Urinary bladder (tissue), 4 donors: ENCODE results near the gene KYAT1. TPM values are rescaled to one million over a fixed set of nuclear protein-coding genes. Genes with fewer than 3 reads are reported as not detected.
"Not testable (repeated sequence)": the region's sequence is repeated elsewhere in the genome, so short reads cannot be mapped to it uniquely, and the experiment has no call there.

Experiments
- DNase-seq: peaks from one replicate; pipeline ENCODE4 v3.0.0-alpha.2; 2015; ENCODE audit errors: extremely low spot score
- H3K27ac ChIP-seq: one replicate; pipeline ENCODE4 v1.5.1; 2013; ENCODE audit warnings: low read depth, mild to moderate bottlenecking, moderate library complexity
- H3K36me3 ChIP-seq: one replicate; pipeline ENCODE4 v1.6.1; 2013; ENCODE audit warnings: mild to moderate bottlenecking, moderate library complexity; ENCODE audit not compliant: insufficient read depth
- H3K4me1 ChIP-seq: one replicate; pipeline ENCODE4 v1.6.1; 2013; ENCODE audit warnings: mild to moderate bottlenecking, moderate library complexity; ENCODE audit not compliant: insufficient read depth
- H3K4me3 ChIP-seq: one replicate; pipeline ENCODE4 v1.5.1; 2013; ENCODE audit warnings: low read depth, low read length
- WGBS: extraction: QIAGEN DNeasy Blood & Tissue Kit; methylation state at CpG from one replicate; pipeline ENCODE4 v1.1.7; 2013; 5-methylcytosine and 5-hydroxymethylcytosine counted together
- polyA plus RNA-seq: library from polyadenylated mRNA; stranded (reverse); fragments of 200-250 nt; gene quantifications from one replicate; pipeline ENCODE4 v1.2.3, GENCODE V29; 2013
- total RNA-seq: library from RNA; depleted of rRNA; stranded (reverse); fragments of >200 nt; gene quantifications from one replicate; pipeline ENCODE4 v1.2.3, GENCODE V29; 2014
- donor health status: healthy with polysubstance abuse.
- donor health status: healthy.

KYAT1 gene
- total and polyA plus RNA-seq, 2 donors: 5.4 to 7.8 TPM

GRCh38 chr9:128854454-128854853 is 27.3 kb downstream of the KYAT1 start:
- H3K27ac ChIP-seq, DNase-seq, H3K4me3 ChIP-seq, H3K4me1 ChIP-seq, H3K36me3 ChIP-seq: not testable (repeated sequence)
- whole genome bisulfite sequencing: 87% methylated on average over 6 of the region's 6 CpGs

- WGBS: 87% methylated on average over 2 of the region's 2 CpGs
- not testable (repeated sequence) for H3K36me3 ChIP-seq, DNase-seq, H3K4me1 ChIP-seq, H3K4me3 ChIP-seq, H3K27ac ChIP-seq
Observed at GRCh38 chr9:128852646-128853045, 29.1 kb downstream of the KYAT1 start.

- DNase-seq, H3K4me3 ChIP-seq, H3K27ac ChIP-seq, H3K4me1 ChIP-seq, H3K36me3 ChIP-seq: not testable (repeated sequence)
- WGBS: 81% methylated on average over 10 of the region's 10 CpGs
Observed at GRCh38 chr9:128851779-128852600, 29.8 kb downstream of the KYAT1 start.

GRCh38 chr9:128851024-128851423 is 30.7 kb downstream of the KYAT1 start:
- DNase-seq, H3K36me3 ChIP-seq, H3K4me1 ChIP-seq, H3K4me3 ChIP-seq, H3K27ac ChIP-seq: not testable (repeated sequence)
- 93% methylated on average over 10 of the region's 10 CpGs for WGBS

- Histone ChIP-seq H3K4me1 (no peaks in the 10 kb centered on the region), H3K4me3 (no peak overlapping the region), H3K36me3 (no peaks in the 10 kb centered on the region), H3K27ac (no peak overlapping the region)
- DNase-seq: no peak
- WGBS: 100% methylated on average over 1 of the region's 1 CpG
Observed at GRCh38 chr9:128847803-128848202, 33.9 kb downstream of the KYAT1 start.

GRCh38 chr9:128846680-128847030 is 35.1 kb downstream of the KYAT1 start:
- H3K4me3 ChIP-seq: no peak overlapping the region
- no peak overlapping the region for H3K27ac ChIP-seq
- 96% methylated on average over 3 of the region's 3 CpGs for WGBS
- no peak for DNase-seq
- no peaks in the 10 kb centered on the region for H3K36me3 ChIP-seq
- no peaks in the 10 kb centered on the region for H3K4me1 ChIP-seq

- DNase-seq: no peak
- WGBS: 75% methylated on average over 13 of the region's 13 CpGs
- Histone ChIP-seq H3K4me3 (no peak overlapping the region), H3K36me3 (no peaks in the 10 kb centered on the region), H3K27ac (no peak overlapping the region), H3K4me1 (no peaks in the 10 kb centered on the region)
Observed at GRCh38 chr9:128845186-128845931, 36.4 kb downstream of the KYAT1 start.

GRCh38 chr9:128843171-128843570 is 38.6 kb downstream of the KYAT1 start:
- H3K36me3 ChIP-seq, H3K4me1 ChIP-seq, H3K4me3 ChIP-seq, DNase-seq, H3K27ac ChIP-seq: not testable (repeated sequence)
- WGBS: 96% methylated on average over 7 of the region's 7 CpGs

GRCh38 chr9:128841694-128842492 is 39.9 kb downstream of the KYAT1 start:
- H3K36me3 ChIP-seq: no peaks in the 10 kb centered on the region
- H3K4me1 ChIP-seq: no peaks in the 10 kb centered on the region
- no peak overlapping the region for H3K4me3 ChIP-seq
- no peak for DNase-seq
- WGBS: 89% methylated on average over 12 of the region's 12 CpGs
- no peak overlapping the region for H3K27ac ChIP-seq

- Histone ChIP-seq H3K4me3 (no peak overlapping the region), H3K36me3 (no peaks in the 10 kb centered on the region), H3K4me1 (no peaks in the 10 kb centered on the region), H3K27ac (no peak overlapping the region)
- DNase-seq: no peak
- 98% methylated on average over 1 of the region's 1 CpG for WGBS
Observed at GRCh38 chr9:128840524-128840923, 41.2 kb downstream of the KYAT1 start.

GRCh38 chr9:128838338-128838737 is 43.4 kb downstream of the KYAT1 start:
- Histone ChIP-seq H3K4me1 (no peaks in the 10 kb centered on the region), H3K27ac (no peak overlapping the region), H3K36me3 (no peaks in the 10 kb centered on the region), H3K4me3 (no peak overlapping the region)
- no peak for DNase-seq
- WGBS: 83% methylated on average over 3 of the region's 3 CpGs

GRCh38 chr9:128836509-128837145 is 45.1 kb downstream of the KYAT1 start:
- H3K27ac ChIP-seq: no peak overlapping the region
- no peaks in the 10 kb centered on the region for H3K36me3 ChIP-seq
- DNase-seq: no peak
- no peaks in the 10 kb centered on the region for H3K4me1 ChIP-seq
- WGBS: 94% methylated on average over 14 of the region's 14 CpGs
- H3K4me3 ChIP-seq: no peak overlapping the region
